NCI-H2171 (cell line): Measurements from ENCODE around the gene RARB.

Experiments used
- DNase-seq: peaks from one replicate; lab custom pipeline; 2025; lab: John Stamatoyannopoulos, UW

Gene RARB

GRCh38 chr3:25472731-25473130 lies 44.7 kb downstream of the RARB start:
- no peak for DNase-seq

DNA sequence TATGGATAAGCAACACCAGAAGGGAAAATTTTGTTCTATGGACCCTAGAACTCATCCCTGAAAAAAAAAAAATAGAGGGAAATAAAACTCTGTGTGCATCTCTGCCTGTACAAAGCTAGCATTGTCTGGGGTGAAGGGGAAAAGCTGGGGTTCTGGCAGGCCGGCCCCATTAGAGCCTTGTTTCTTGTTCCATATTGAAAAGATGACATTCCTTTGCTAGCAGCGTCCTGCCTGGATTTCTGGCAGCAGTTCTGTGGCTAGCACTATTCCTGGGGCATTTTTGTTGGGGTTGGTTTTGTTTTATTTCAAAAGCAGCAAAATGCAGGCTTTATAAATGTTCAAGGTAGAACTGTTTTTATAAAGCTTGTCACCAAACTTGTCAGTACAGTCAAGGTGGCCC lies 45.2 kb downstream of the RARB start:
- no peak for DNase-seq

DNA sequence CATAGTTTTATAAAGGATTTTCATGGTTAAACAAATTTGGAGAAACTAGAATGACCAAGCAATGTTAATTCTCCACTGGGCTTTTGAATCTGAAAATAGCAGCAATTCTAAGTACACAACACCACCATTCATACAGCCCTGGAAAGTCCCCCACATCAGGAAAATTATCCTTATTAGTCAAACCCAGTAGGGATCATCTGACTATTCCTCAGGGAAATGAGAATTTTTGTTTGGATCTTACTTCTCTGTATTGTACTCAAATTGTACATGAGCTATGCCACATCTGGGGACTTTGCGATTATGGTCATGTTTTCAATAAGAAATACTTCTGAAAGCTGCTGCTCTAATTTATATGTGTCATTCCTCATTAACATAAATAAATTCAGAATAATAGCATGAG lies 46.0 kb downstream of the RARB start:
- no peak for DNase-seq

- DNase-seq = no peak
These were observed 48.6 kb downstream of the RARB start for GRCh38 chr3:25476639-25477038.

DNA sequence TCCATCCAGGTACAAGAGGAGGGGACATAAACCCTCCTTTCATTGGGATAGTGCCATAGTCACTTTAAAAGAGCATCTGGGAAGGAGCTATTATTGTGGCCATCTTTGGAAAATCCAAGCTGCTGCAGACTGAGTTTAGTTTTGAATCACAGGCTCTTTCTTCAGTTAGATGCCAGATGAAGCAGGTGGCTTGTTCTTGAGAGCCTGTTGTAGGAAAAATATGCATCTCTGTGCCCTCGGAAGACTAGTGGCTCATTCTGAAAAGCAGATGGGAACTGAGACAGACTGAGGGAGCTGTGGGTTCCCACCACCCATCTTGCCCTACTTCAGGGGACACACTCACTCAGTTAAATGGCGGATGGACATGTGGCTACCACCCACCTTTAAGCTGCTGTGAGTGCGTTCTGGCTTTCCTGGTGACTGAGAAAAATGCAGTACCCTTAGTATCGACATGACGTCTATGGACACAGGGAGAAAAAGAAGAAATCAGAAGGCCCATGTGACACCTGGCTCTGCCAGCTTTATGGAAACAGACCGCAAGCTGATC lies 50.2 kb downstream of the RARB start:
- DNase-seq = no peak

GRCh38 chr3:25478964-25479726 lies 51.1 kb downstream of the RARB start:
- no peak for DNase-seq

DNA sequence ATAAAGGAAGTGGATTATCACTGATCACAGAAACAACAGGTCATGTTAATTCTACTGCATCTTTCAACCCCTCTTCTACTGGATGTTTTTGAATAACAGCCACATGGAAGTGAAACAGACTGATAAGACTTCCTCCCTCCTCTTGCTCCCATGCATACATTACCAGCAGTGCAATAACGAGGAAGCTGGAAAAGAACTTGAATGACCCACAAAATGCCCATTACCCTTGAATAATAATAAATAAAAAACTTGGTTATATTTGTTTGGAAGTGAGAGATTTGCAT lies 51.6 kb downstream of the RARB start:
- DNase-seq = no peak

DNA sequence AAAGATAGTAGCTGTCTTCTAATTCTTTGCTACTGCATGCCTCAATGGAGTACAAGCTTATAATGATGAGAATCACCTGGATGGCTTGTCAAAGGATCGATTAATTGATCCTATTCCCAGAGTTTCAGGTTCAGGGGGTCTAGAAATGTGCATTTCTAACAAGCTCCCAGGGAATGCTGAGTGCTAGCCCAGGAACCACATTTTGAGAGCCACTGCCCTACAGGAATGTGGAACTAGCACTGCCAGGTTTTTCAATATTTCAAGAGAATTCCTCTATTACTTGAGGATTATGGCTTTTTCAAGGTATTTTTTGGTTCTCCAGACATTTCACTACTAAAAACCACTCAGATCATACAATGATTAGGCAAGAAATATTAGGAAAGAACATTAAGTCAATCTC lies 52.7 kb downstream of the RARB start:
- no peak for DNase-seq

- no peak for DNase-seq
These were observed 53.3 kb downstream of the RARB start for GRCh38 chr3:25481386-25481785.

DNA sequence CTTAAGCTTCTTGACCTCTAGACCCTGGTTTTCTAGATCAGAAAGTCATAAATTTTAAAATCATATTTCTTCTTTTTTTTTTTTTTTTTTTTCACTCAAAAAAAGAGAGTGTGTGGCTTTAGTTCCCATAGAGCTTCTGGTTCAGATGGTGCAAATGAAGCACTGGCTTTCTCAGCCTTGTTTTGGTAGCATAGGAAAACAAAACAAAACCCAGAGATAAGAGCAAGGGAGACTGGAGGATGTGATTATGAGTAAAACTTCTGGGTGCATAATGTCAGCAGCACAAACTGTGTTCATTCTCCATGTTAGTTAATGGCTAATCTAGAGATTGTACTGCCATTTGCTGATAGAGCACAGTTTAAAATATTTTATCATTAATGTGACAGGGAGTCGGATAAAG lies 55.4 kb downstream of the RARB start:
- no peak for DNase-seq

DNA sequence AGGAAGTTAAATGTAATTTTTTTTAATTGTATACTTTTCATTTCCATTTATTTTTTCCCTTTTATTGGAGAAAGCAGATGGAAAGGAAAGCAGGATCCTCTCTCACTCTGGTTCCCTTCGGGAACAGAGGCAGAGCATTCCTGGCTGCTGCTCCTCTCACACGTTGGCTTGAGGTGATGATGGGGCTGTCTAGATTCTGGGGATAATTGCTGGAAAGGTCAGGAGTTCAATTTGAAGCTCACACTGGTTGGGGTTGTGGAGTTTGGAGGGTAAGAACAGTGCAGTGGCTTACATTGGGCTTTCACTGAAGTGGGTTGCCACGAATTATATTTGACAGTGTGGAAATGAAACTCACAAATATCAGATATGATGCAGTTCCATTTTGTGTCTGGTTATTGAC lies 57.6 kb downstream of the RARB start:
- no peak for DNase-seq

GRCh38 chr3:25486932-25487331 lies 58.9 kb downstream of the RARB start:
- no peak for DNase-seq

DNA sequence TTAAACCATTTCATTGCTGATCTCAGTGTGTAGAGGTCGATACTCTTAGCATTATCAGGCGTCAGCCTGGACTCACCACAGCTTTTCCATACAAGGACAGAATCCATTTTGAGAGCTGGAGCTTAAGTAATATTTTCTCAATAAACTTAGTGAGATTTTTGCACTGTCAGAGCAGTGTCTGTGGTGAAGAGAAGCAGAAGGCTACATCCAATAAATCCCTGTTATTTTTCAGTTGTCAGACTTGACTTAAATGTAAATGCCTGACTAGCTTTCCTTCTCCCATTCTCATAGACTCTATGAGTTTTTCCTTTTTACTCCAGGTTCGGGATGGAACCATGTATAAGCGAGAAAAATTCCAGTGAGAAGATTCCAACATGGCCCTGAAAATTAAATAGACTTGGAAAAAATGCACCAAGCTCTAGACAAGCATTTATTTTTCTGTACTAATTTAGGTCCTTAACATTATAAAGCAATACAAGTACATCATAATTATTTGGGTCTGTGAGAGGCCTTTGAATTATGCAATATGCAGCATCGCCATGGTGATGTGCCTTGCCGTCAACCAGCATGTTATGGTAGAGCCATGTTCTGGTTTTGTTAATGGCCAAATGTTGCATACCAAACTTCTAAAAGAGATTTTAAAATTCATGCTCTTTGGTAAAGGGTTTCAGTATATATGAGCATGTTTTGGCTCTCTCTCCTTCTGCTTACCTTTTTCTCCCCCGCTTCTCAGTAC lies 62.0 kb downstream of the RARB start:
- no peak for DNase-seq

- no peak for DNase-seq
These were observed 65.2 kb downstream of the RARB start for GRCh38 chr3:25493246-25493645.

DNA sequence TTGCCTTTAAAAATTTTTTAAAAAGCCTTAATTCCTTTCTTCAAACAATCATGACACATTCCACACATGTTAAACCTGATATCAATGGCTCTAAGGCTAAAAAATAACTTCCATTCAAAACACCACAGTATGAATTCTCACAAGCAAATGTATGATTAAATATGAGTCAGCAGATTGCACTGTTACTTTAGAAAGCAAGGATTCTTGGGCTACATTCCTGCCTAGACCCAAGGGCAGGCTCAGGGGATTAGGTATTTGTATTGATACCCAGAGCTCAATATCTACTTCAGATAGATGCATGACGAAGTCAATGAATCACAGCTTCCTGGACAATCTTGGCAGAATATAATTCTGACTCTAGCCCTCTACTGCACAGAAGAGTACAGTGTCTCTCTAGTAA lies 65.7 kb downstream of the RARB start:
- no peak for DNase-seq

- no peak for DNase-seq
These were observed 67.2 kb downstream of the RARB start for GRCh38 chr3:25495304-25495703.

DNA sequence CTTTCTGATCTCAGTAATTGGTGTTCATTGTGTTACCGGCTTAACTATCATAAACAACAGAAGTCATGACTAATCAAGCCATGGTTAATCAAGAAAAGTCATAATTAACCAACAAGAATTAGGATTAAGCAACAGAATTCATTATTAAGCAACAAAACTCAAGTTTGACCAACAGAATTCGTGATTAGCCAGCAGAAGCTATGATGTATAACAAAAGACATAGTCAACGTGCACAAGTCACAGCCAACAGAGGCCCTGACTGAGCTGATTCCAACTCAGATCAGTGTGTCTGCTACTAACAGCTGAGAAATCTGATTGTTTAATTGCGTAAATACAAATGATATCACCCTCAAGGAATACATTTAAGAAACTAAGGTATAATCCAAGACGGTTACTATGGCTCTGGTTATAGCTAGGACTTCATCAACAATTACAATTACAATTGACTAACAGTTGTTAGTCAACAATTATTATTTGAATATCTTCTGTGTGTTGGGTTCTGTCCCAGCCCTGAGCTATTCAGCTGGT lies 67.7 kb downstream of the RARB start:
- no peak for DNase-seq

DNA sequence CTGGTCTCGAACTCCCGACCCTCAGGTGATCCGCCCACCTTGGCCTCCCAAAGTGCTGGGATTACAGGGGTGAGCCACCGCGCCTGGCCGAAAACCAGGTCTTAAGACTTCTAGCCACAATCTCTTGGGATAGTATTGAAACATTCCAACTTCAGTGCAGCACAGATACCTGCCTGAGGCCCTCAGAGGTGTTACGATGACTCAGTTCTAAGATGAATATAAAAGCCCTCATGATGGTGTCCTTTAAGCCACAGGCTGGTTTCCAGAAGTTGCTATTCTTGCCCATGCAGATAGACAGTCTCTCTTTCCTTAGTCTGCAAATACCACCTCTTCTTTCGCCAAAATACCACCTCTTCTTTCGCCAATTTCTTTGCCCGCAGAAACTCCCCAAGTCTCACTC lies 69.0 kb downstream of the RARB start:
- no peak for DNase-seq

DNA sequence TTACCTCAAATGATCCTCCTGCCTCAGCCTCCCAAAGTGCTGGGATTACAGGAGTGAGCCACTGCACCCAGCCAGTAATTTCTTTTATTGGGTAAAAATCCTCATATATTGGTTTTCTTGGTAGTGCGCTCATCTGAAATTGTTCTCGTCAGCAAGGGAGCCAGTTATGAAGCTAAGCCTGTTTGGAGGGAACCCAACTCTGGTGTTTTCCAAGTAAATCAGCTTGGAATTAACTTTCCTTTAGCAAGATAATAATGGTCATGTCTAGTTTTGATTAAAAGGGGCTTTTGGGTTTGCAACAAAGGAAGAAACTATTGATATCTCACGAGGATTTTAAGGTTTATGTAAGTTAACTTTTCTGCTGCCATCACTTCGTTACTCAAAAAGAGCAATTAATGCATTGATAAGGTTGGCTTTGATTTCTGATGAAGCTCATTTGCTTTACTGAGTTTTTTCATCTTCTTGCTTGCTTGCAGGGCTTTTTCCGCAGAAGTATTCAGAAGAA lies 72.7 kb downstream of the RARB start:
- DNase-seq = no peak

- DNase-seq = no peak
These were observed 74.2 kb downstream of the RARB start for GRCh38 chr3:25502233-25502632.

DNA sequence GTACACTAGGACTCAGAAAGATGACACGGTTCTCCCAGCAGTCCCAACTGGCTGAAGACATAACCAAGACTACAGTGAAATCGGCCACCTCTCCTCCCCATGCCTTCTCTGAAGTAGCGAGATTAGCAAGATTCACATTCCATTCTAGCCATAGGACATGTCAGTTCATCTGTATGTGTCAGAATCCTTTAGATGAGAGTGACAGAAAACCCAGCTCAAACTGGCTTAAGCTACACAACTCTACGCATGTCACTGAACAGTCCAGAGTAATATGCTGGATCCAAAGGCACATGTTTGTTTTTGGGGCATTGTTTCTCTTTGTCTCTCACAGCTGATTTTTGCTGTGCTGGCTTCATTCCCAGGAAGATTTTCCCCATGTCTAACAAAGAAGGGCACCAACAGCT lies 75.8 kb downstream of the RARB start:
- DNase-seq = no peak

GRCh38 chr3:25505581-25505980 lies 77.5 kb downstream of the RARB start:
- DNase-seq = no peak

GRCh38 chr3:25507811-25508210 lies 79.7 kb downstream of the RARB start:
- DNase-seq = no peak
